DMS53 (cell line): ENCODE results near the gene BTF3L4.
"Not testable (repeated sequence)": the region's sequence is repeated elsewhere in the genome, so short reads cannot be mapped to it uniquely, and the experiment has no call there.

ENCODE experiments used
- DNase-seq: peaks from one replicate; lab custom pipeline; 2025; lab: John Stamatoyannopoulos, UW

BTF3L4 gene

GRCh38 chr1:52055066-52055865, 829 bp upstream of the BTF3L4 start, which contains the start of gene TXNDC12:
TXNDC12 (minus strand) TSS chr1:52055191; CDS start chr1:52055096, 95 bp downstream.
- DNase-seq: peak; percentile 99

GRCh38 chr1:52055866-52056162, 281 bp upstream of the BTF3L4 start:
- DNase-seq: no peak

DNA sequence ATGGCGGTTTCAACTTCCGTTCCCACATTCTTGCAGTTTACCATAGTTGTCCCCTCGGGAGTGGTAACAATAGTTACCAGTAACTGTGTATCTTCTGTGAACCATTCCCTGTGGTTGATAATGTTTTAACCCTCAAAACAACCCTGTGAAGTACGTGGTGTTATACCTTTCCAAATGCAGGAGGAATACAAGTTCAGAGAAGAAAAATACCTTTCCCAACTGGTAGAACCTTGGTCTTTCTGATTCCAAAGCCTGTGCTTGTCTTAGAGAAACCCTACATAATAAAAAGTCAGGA, 789 bp downstream of the BTF3L4 start:
- DNase-seq: no peak

DNA sequence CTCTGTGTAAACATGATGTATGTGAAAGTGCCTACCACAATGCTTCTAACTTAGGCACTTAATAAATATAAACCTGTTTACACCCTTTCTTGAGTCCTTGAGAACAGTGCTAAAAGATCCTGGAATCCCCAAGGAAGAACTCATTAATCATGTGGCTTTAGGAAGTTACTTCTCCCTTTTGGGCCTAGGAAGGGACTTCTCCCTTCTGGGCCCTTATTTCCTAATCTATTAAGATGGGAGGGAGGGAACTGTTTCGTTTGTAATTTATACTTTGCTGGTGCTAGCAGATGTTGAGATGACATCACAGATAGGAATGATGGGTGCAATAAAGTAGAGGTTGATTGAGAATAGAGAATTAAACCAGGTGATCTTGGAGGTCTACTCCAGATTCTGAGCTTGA, 1.2 kb downstream of the BTF3L4 start:
- DNase-seq: no peak

- no peak for DNase-seq
These were observed 1.9 kb downstream of the BTF3L4 start for GRCh38 chr1:52057876-52058415.

DNA sequence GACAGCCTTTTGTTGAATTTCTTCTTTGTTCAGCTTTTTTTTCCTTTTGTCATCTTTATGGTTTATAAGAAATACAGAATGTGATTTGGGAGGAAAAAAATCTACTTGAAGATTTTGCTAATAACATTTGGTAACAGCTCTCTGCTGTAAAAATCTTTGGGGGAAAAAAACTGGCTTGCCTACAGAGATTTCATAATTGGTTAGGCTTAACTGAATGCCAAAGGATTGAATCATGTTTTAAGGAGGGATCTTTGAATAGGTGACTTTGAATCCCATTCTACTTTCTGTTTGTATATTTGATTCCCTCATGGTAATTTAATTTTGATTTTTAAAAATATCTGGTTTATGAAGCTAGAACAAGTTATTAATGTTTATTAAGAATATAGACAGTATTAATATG, 3.2 kb downstream of the BTF3L4 start:
- DNase-seq: no peak

DNA sequence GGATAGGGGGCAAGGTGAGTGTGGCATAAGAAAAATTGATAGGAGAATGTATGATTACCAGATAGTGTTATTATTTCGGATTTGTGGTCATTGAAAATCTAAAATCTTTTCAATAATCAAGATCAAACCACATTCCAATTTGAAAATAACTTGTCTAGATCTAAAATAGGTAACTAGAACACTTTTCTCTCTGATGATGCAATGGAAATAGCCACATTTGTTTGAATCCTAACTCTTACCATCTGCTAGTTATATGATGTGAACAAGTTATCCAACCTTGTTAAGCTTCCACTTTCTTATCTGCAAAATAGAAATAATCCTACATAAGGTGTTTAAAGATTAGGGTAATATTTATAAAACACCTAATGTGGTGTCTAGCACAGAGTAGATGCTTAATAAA, 3.8 kb downstream of the BTF3L4 start:
- DNase-seq: no peak

DNA sequence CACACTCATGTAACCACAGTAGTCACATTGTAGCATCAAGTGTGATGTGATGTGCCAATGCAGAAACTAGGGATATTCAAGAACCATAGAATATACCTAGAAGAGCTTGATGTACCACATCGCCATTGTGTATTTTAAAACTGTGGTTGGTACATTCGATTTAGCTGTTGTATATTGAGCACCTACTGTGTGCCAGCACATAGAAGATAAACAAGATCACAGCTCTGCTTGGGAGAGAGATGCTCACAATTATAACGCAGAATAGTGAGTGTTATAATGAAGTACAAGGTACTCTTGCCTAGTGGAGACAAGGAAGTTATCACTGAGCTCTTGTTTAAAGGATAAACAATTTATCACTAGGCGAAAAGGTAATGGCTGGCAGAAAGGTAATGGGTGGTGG, 4.7 kb downstream of the BTF3L4 start:
- DNase-seq: no peak

- DNase-seq: no peak
These were observed 7.1 kb downstream of the BTF3L4 start for GRCh38 chr1:52063192-52063591.

GRCh38 chr1:52070704-52071103, 14.6 kb downstream of the BTF3L4 start:
- no peak for DNase-seq

- DNase-seq: no peak
These were observed 16.2 kb downstream of the BTF3L4 start for GRCh38 chr1:52072291-52072690.

- not testable (repeated sequence) for DNase-seq
These were observed 21.2 kb downstream of the BTF3L4 start for GRCh38 chr1:52077277-52077676.

GRCh38 chr1:52080014-52080415, 23.9 kb downstream of the BTF3L4 start:
- DNase-seq: no peak

DNA sequence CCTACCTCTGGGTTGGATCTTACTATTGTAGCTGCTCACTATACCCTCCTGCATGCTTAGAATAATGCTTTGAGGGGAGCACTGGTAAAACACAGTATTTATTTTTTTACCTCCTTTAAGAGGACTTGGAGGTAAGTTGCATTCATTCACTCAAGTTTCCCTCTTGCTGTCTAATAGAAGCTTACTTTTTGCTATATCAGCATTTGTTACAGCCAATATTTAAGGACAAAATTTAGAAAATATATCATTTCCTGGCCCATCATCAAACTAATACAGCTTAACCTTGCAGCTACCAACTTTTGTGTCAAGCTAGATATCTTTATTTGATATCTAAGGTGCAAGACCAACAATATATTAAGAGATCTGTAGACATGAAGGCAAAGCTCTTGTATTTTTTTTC, 31.8 kb downstream of the BTF3L4 start:
- DNase-seq: not testable (repeated sequence)

- DNase-seq: not testable (repeated sequence)
These were observed 38.2 kb downstream of the BTF3L4 start for GRCh38 chr1:52094300-52094699.

DNA sequence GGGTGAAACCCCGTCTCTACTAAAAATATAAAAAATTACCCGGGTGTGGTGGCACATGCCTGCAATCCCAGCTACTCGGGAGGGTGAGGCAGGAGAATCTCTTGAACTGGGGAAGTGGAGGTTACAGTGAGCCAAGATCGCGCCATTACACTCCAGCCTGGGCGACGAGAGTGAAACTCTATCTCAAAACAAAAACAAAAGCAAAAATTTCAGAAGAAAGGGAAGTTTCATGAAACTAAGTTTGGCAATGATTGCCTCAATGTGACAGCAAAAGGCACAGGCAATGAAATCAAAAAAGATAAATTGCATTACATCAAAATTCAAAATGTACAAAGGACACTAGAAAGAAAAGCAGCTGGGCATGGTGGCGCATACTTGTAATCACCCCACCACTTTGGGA, 40.1 kb downstream of the BTF3L4 start:
- DNase-seq: no peak

- DNase-seq: peak; percentile 84
These were observed 42.2 kb downstream of the BTF3L4 start for GRCh38 chr1:52098139-52098871.

DNA sequence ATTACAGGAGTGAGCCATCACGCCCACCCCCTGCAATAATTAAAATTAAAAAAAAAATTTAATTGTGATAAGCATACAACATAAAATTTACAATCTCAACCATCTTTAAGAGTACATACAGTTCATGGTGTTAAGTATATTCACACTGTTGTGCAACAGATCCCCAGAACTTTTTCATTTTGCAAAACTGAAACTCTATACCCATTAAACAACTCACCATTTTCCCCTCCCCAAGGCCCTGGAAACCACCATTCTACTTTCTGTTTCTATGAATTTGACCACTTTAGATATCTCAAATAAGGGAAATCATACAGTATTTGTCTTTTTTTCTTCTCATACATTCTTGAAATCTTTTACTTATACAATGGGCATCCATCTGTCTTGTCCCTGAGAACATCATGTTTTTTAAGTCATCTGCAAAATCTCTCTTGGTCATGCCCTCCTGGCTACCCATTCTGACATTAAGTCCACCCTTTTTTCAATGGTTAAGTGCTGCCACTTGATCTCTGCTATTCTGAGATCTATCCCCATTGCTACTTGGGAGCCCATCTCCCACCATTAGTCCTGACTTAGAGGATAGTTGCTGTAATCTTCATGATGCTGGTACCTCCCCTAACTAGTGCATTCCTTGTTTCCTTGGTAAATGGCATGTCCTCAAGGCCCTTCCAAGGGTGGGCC, 46.4 kb downstream of the BTF3L4 start:
- no peak for DNase-seq

DNA sequence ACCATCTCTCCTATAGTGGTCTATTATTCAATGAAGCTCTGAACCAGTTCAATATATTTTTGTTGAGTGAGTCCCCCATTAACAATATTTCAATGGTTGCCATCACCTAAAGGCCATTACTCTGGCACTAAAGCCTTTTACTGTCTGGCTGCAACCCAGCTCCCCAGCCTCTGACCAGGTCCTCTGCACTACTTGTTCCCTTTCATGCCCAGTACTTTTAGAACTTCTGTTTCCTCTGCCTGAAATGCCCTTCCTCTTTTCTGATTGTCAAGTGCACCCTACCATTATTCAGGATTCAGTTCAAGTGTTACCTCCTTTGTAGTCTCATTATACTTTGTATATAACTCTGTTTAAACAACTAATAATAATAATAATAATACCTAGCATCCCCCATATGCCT, 55.4 kb downstream of the BTF3L4 start:
- no peak for DNase-seq

- no peak for DNase-seq
These were observed 56.4 kb downstream of the BTF3L4 start for GRCh38 chr1:52112489-52112888.

DNA sequence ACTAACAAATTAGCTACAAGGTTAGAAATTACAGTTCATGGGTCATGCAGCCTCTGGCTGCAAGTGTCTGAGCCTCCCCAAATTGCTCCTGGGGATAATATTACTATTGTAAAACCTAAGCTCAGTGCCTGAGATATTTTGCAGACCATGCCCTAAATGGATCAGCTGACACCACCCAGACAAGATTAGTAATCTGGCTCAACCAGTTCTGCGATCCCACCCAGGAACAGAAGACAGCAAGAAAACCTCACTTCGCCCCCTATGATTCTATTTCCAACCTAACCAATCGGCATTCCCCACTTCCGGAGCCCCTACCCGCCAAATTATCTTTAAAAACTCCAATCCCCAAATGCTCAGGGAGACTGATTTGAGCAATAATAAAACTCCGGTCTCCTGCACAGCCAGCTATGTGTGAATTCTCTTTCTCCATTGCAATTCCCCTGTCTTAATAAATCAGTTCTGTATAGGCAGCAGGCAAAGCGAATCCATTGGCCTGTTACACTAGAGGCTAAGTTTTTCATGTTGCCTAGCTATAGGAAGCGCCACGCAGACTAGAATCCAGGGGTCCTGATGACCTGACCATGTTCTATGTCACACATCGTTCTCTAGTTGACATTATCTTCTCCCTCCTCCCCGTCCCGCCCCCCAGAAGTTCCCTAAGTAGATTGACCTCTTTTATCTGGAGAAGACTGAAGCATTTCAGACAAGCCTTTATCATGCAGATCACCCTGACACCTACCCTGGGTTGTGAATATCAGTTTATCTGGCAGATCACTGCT, 63.4 kb downstream of the BTF3L4 start:
- DNase-seq: no peak

- DNase-seq: no peak
These were observed 66.3 kb downstream of the BTF3L4 start for GRCh38 chr1:52122384-52122783.
